Measurements from ENCODE around the gene ZFYVE28.

DNA sequence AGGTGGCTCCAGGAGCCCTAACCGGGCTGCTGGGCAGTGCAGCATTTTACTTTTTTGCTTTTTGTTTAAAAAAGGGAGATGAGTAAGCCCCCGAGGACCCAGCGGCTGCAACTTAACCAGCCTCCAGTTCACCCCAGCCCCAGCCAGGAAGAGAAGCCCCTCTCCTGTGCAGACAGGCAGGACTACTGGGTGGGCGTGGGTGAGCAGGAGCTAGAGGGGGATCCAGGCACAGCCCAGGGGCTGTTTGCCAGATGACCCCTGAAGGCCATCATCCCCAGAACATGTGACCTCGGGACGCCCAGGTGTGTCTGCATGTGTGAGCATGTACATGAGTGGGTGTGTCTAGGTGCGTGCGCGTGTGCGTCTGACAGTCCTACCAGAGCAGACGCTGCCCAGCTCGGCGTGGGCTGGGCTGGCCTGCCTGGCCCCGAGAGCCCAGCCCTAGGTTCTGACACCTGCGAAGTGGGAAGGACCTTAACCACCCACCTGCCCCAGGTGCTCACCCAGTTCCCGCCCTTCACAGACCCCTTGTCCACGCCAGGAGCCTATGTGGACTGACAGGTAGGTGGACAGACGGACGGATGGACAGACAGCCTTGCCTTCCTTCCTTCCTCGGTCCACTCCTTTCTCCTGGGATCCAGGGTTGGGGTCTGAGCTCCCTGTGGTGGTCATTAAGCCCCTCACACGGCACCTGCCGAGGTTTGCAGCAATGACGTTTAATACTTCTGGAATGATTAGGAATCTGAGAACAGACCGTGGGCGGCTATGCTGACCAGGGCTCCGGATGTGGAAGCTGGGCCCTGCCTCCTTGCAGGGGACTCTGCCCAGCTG lies 168.7 kb downstream of the ZFYVE28 start:
- TF ChIP-seq, protein P1, sequence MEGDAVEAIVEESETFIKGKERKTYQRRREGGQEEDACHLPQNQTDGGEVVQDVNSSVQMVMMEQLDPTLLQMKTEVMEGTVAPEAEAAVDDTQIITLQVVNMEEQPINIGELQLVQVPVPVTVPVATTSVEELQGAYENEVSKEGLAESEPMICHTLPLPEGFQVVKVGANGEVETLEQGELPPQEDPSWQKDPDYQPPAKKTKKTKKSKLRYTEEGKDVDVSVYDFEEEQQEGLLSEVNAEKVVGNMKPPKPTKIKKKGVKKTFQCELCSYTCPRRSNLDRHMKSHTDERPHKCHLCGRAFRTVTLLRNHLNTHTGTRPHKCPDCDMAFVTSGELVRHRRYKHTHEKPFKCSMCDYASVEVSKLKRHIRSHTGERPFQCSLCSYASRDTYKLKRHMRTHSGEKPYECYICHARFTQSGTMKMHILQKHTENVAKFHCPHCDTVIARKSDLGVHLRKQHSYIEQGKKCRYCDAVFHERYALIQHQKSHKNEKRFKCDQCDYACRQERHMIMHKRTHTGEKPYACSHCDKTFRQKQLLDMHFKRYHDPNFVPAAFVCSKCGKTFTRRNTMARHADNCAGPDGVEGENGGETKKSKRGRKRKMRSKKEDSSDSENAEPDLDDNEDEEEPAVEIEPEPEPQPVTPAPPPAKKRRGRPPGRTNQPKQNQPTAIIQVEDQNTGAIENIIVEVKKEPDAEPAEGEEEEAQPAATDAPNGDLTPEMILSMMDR (IDR thresholded peaks at IDR 0.05), result no peak
- TF ChIP-seq POLR2A (IDR thresholded peaks at IDR 0.05), result no peak
